Fibroblast of peridontal ligament (primary cell): ENCODE results near the gene FBXL4.
"Not testable (repeated sequence)": the region's sequence is repeated elsewhere in the genome, so short reads cannot be mapped to it uniquely, and the experiment has no call there.

Experiments
- DNase-seq: peaks from one replicate; pipeline ENCODE4 v3.0.0-alpha.2; 2010; ENCODE audit errors: extremely low read depth

FBXL4 gene

DNA sequence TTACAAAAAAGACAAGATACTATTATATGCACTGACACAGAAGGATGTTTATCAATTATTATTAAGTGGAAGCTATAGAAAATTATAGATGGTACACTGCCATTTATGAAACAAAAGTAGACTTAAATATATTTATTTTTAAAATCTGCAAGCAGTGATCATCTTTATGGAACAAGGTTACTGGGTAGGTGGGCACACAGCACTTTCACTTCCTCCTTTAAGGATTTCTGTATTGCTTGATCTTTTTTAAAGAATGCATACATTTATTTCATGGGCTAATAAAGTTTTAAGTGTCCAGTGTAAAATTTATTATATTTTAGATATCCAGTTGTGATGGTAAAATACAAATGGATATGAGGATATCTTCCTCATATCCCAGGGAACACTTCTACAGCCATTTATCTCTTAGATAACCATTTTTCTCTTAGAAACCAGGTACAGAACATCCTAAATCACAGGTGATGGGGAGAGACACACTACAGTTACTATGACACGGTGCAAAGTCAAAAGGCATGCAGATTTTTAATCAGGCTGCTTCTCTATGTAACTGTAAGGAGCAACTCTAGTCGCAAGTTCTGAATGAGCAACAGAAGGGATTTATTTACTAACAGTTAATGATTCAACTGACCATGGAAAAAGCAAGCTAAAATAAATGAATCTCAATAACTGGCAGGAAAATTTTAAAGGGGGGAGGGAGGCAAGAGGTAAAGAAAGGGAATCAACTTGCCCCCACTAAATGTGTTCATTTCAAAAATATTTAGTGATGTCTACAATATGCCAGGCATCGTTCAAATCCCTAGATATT lies 2.2 kb downstream of the FBXL4 start:
- DNase-seq = no peak

- peak; percentile 63 for DNase-seq
Observed at GRCh38 chr6:98944598-98945081, 3.1 kb downstream of the FBXL4 start.

DNA sequence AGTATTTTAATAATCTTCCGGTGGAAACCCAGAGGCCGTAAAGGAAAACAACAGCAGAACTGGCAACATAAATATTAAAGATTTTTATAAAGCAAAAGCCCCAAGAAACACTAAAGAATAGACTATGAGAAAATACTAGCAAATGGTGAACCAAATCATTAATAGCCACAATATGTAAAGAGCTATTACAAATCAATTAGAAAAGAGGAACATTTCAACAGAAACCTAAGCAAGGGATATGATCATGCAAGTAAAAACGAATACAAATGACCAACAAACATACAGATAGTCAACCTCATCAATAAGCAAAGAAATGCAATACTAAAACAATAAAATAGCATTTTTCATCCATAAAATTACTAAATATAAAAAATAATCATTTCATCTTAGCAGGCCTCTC lies 3.6 kb downstream of the FBXL4 start:
- DNase-seq = no peak

DNA sequence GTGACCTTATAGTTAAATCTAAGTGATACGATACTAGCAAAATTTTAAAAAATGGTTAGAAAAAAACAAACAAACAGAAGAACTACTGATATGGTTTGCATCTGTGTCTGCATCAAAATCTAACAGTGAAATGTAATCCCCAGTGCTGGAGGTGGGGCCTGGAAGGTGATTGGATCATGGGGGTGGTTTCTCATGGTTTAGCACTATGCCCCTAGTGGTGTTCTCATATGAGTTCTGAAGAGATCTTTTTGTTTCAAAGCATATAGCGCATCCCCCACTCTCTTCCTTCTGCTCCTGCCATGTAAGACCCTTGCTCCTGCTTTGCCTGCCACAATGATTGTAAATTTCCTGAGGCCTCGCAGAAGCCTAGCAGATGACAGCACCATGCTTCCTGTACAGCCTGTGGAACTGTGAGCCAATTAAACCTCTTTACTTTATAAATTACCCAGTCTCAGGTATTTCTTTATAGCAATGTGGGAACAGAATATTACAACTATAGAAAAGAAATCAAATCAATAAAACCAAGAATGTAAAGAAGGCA lies 5.4 kb downstream of the FBXL4 start:
- no peak for DNase-seq

GRCh38 chr6:98941319-98941718 lies 6.4 kb downstream of the FBXL4 start:
- DNase-seq = no peak

DNA sequence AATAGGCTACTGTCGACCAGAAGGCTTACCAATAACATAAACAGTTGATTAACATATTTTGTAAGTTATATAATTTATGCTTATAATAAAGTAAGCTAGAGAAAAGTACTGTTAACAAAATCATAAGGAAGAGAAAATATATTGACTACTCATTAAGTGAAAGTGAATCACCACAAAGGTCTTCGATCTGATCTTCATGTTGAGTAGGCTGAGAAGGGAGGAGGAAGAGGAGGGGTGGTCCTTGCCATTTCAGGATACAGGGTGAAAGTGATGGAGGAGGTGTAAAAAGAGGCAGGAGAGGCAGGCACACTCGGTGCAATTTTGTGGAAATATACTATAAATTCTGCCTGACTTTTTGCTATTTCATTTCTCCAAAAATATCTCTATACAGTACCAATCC lies 10.4 kb downstream of the FBXL4 start:
- DNase-seq = no peak

DNA sequence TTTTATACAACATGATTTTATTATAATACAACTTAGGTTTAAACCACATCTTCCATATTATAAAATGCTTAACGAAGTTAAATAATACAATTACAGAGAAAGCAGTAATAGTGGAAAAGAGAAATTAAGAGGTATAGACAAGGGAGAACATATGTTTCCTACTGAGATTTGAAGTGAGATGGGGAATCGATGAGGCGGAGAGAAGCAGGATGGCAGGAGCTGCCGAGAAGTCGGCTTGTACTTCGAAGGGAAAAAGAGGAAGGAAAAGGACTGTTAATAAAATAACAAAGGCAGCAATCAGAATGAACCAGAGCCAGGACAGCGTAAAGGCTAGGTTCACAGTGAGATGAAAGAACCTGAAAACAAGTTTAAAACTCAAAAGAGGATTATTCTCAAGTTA lies 15.4 kb downstream of the FBXL4 start:
- DNase-seq = no peak

DNA sequence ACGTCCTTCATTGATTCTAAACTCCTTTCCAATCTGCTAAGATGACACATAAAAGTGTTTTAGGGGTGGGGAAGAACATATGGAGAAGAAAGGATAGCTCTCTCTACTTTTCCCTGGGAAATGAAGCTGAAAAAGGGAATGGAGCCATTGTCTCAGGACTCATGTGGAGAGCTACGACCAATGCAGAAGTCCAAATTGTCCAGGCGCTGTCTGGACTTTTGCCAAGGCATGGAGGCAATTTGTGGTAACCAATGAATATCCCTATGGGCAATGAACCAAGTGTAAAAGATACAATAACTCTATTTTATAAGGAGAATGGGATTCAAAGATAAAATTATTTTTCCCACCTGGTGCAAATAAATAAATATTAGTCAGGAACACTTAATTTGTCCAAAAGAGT lies 16.1 kb downstream of the FBXL4 start:
- no peak for DNase-seq

GRCh38 chr6:98929498-98930060 lies 18.2 kb downstream of the FBXL4 start:
- DNase-seq = peak; percentile 55

DNA sequence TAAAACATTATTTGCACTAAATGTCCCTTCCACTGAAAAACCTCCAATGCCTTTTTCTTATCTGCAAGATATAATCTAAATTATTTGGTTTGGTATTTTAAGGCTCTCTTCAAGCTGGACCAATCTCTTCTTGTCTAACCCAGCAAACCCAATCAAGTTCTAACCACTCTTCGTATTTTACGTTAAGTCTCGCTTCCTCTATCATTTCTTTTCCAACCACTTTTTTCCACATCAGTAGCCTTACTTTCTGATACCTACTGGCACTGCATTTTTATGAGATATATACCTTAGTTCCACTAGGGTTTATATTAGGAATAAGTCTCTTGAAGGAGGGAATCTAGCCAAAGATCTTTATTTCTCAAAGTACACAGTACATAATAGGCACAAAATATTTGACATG lies 19.1 kb downstream of the FBXL4 start:
- no peak for DNase-seq

GRCh38 chr6:98927534-98927933 lies 20.2 kb downstream of the FBXL4 start:
- no peak for DNase-seq

GRCh38 chr6:98925831-98926230 lies 21.9 kb downstream of the FBXL4 start:
- no peak for DNase-seq

DNA sequence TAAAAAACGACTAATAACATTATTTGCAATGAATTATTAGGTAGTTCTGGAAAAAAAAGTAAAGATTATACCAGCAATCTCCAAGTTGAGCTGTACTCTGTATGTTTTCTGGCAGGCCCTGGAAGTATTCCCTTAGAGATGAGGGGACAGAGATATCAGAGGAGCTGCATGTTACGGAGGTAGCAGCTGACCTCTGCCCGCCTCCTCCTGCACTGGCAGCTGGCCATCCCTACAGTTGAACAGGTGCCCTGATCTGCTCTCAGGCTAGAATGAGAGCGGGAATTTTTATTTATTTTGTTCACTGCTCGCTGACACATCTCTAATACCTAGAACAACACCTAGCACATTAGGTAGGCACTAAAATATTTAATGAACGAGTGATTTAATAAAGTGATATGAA lies 23.1 kb downstream of the FBXL4 start:
- no peak for DNase-seq

GRCh38 chr6:98920904-98921431 lies 26.8 kb downstream of the FBXL4 start:
- DNase-seq = no peak

DNA sequence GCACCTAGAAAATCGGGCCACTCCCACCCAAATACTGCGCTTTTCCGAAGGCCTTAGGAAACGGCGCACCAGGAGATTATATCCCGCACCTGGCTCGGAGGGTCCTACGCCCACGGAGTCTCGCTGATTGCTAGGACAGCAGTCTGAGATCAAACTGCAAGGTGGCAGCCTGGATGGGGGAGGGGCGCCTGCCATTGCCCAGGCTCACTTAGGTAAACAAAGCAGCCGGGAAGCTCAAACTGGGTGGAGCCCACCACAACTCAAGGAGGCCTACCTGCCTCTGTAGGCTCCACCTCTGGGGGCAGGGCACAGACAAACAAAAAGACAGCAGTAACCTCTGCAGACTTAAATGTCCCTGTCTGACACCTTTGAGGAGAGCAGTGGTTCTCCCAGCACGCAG lies 36.8 kb downstream of the FBXL4 start:
- DNase-seq = not testable (repeated sequence)

GRCh38 chr6:98909236-98909635 lies 38.5 kb downstream of the FBXL4 start:
- no peak for DNase-seq

- DNase-seq = not testable (repeated sequence)
Observed at GRCh38 chr6:98906342-98906741, 41.4 kb downstream of the FBXL4 start.

DNA sequence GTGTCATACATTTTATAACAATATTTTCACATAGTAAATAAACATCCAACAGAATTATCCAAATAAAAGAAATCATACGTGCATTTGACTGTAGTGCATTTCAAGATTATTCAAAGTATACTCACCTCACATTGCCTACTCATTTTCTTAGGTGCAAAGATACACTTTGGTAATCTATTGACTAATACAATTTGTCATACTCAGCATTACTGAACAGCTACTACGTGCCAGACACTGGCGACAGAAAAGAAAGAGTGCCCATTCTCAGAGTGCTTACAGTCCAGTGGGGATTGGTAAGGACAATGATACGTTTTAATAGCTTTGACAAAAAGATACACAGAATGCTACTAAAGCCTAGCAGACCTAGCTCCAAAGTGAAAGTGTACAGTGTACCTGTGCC lies 42.0 kb downstream of the FBXL4 start:
- DNase-seq = no peak

DNA sequence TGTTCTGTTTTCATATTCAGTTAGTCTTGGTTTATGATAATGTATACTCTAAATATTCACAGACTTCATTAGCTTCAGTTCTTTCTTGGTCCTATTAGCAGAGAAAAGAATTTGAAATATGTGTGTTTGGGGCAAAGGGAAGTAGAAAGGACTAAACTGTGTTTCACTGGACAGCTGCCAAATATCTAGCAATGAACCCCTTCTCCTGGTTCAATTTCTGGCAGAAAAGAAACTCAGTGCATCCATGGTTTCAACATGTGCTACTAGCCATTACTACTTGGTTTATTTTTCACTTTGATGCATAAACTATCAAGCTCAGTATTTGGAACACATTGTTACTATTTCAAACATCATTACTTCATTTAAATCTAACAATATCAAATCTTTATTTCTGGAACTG lies 43.6 kb downstream of the FBXL4 start:
- DNase-seq = no peak

GRCh38 chr6:98900706-98901105 lies 47.0 kb downstream of the FBXL4 start:
- DNase-seq = no peak

DNA sequence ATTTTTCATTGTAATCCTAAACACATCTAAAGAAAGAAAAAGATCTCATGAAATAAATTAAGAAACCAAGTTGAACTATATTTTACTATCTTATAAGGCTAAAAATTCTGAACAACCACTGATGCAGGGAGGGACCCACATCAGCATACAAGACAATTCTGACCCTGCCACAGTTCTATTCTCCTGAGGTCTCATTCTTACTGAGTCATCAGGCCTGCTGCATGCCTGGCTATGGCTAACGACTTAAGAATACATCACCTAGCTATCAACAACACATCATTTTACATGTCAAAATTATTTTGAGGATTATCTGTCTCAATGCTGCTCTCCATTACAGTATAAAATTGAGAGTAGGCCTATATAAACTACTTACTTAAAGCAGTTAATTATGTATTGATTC lies 52.9 kb downstream of the FBXL4 start:
- DNase-seq = peak; percentile 14

DNA sequence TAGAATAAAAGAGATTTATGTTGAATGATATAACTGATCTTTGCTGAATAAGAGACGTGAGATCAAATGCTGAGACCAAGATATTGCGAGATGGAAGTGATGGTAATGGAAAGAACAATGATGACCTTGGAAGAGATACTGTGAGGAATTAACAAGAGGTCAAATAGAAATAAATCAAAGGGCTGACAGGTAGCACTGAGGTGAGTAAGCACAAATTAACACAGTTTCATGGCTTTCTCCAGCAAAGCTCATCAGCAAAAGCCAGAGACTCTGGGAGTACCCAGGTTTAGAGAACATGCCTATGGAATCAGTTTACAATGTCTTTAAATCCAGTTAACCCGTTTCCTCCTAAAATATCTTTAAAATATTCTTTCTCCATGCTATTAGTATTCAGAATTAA lies 60.1 kb downstream of the FBXL4 start:
- DNase-seq = no peak

- no peak for DNase-seq
Observed at GRCh38 chr6:98885330-98885729, 62.4 kb downstream of the FBXL4 start.
